Activated T-helper 1 cell treated with anti-CD3 and anti-CD28 coated beads, Interleukin-2, amount 50 U/mL, for 16 hours (primary cell): ENCODE results near the gene ZNF530.
A peak's percentile ranks its signal among the peaks of the same experiment; 100 is the strongest.

Source experiments
- DNase-seq, 2 donors: peaks; one replicate each; pipeline ENCODE4 v3.0.0-alpha.2; 2020; ENCODE audit warnings: low read depth in 1 of 2, low spot score in 1 of 2

The ZNF530 gene

DNA sequence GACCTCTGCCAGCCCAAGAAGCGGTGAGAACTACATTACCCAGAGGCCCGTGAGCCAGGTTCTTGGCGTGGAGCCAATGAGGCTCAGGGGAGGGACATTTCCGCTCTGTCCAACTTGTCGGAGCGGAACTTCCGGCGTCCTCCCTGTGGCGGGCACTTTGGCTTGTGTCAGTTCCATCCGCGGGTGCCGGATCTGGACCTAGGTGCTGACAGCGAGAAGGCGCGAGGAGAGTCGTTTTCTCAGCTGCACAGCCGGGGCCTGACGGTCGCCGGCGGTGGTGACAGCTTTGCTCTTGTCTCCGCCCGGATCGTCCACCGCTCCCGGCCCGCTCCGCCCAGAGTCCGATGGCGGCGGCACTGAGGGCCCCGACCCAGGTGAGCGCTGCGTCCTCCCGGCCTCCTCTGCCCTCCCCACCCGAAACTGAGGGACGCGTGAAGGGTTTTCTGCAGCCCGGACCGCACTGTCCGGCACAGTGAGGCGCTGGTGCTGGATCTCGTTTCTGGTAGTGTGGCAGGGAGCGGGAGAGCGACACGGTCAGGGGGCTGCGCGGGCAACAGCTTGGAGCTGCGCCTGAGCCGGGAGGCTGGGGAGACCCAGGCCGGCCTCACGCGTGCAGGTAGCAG, at the start of gene ZNF530:
Gene ZNF530, plus strand, starts transcription at position 125 of the 623 bp plus-strand sequence. CDS start 4,461 bp downstream, outside the sequence.
- DNase-seq = peak; percentile 71 to 77

DNA sequence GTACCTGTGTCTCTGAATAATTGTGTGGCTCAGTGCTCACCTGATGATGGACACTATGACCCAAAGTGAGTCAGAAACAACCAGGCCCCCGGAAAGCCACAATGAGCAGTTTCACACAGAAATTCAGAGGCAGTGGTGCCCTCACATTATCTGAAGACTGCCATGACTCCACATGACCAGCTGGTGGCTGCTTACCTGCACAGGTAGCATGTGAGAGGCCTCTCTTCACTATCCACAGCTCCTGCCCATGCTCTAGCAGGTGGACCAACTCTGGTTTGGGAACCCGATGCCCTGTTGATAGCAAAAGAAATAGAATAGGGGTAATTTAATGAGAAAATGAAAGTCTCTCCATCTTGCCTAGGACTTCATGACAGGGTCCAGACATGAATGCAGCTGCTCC, 47.3 kb upstream of the ZNF530 start:
- DNase-seq = no peak

DNA sequence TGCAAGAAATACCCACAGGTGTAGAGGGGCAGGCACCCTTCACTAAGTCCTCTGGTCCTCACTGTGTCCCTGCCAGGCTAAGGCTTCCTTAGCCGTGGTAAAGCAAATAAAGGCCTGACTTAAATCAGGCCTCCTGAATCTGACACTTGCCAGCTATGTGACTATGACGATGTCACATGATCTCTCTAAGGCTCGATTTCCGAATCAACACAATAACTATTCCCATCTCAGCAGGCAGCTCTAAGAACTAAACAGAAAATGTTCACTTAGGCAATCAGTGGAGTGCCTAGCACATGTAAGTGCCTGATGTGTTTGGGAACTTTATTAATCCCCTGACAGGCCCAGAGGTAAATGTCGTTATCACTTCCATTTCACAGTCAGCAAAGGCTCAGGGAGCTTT, 42.0 kb upstream of the ZNF530 start:
- DNase-seq = no peak

DNA sequence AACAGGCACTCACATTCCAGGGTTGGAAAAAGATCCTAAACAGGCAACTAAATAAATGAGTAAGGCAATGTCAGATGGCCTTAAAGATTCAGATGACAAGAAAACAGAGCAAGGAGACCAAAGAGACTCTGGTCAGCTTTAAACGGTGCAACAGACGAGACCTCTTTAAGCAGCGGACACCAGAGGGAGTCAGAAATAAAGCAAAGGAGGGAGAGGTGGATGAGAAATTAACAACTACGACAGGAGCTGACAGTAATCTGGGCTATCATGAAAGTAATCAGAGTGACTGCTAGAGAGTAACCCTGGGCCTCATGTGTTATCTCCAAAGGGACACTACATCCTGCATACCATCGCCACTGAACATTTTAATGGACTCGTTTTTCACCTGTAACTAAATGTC, 41.2 kb upstream of the ZNF530 start:
- DNase-seq = no peak

DNA sequence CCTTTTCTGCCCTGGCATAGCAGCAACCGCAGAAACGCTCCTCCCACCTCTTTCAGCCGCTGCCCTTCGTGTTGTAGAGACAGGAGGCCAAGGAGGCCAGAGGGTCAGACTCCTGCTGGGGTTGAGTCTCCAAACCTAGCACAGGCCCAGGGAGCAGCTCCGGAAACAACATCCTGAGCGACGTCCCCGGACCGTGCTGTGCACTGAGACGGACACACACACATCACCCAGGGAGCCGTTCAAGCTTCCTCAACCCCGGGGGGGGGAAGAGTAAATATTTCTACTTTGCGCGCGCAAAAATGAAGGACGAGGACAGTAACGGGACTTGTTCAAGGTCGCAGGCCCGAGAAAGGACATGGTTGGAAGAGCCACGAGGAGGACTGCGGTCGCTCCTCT, 40.7 kb upstream of the ZNF530 start:
- DNase-seq = no peak

DNA sequence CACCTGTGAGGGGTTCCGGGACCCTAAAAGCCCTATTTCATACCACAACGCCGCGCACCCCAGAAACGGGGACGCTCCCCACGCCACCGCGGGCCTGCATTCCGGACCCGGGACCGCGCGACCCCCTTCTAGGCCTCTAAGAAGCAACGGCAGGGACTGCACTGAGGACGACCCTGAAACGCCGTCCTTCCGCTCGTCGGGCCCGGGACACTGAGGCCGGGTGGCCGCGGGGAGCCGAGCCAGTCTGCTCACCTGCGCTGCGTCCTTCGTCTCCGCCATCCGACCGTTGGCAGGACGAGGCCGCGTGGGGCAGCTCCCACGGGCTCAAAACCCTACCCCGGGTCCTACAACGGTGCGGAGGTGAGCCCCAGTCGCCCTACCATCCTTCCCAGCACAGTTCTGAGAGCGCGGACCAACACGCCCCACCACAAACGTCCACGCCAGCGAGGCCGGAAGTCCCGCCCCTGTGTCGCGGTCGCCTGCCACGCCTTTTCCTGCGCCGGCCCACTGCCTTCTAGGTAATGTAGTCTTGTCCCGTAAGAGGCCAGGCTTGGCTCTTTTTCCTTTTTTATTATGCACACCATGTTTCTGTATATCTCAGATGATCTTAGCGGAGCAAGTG, 40.2 kb upstream of the ZNF530 start, which contains the start of gene ZNF550:
Gene ZNF550, minus strand, starts transcription at position 460 of the 622 bp plus-strand sequence. Its CDS starts 181 bp downstream, at position 279.
- peak; percentile 77 to 83 for DNase-seq

DNA sequence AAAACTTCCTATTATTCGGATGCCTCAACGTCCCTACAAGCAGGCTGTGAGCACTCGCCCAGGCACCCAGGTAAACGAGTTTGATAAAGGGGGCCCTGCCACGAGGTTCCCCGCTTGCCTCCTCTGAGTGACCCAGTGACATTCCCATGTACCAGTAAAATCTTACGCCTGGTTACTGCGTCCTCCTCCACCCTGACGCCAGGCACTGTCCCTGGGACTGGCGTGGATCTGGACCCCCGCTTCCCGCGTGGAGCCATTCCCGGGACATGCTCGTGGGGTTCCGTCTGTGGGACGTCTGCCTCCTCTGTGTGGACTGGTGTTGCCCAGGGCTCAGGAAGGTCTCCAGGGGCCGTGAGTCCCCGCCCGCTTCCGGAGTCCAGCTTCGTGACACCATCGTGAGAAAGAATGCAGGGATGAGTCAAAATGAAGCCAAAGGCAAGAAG, 39.6 kb upstream of the ZNF530 start:
- DNase-seq = no peak

DNA sequence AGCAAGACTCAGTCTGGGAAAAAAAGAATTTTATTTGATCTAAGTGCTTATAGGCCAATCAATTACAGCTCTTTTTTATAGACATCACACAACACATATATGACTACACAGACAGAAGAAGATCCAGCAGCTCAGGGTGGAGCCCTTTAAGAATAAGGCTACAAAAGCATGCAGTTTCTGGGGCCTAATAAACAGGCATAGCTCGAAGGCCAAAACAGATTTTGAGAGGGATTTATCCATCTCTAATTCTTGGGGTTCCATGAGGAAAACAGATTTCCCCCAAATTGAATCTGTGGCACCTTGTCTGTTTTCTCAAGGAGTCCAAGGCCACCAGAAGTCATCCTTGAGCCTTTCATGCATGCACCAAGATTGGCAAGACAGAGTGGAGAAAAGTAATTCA, 36.1 kb upstream of the ZNF530 start:
- no peak for DNase-seq

DNA sequence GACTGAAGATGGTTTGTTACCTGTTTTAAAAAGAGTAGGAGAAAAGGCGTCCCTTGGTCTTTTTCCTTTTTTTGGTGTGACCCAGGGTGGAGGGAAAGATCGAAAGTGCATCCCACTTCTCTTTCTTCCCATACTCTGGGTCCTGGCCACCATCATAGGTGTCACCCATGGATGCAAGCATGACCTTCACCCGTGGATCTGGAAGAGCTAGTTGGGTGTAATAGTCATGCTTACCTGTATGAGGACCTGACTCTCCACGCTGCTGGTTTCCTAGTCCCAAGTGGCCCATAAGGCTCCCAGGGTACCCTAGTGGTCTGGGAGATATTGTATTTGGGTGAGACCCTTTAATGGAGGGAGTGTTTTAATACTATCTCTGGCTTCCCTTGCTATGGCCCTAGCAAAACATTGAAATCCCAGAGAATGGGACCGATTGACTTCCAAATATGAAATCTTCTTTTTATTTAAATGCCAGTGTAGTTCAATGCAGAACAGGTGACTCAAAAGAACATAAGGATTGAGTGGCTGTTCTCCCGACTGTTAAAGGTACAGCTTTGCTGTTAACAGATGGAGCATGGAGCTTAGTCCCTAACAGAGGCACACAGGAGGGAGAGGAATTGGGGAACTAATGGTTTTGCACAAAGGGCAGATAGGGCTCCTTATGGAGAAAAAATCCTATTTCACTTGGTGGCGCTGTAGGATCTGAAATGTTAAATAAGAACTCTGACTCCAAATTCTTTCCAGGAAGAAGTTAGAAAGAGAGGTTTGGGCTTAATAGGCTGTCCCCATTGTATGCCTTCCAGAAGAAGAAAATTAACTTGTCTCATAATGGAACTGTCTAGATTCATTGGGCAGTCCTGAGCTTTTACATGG, 33.1 kb upstream of the ZNF530 start:
- no peak for DNase-seq

DNA sequence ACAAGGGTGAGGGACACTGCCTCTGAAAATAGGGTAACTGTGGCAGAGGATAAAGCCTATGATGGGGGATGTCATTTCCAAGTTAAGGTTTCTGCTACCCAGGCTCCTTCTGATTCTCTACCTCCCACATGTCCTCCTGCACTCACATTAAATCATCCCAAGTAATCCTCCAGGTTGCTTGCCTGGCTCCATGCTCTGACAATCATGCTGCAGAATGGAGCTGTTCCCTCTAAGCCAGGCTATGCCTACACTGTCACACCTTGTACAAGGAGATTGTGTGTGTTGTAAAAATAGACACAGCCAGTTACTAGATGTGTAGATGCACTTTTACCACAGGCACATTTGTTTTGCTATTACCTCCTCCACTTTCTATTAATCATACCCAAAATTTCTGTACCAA, 29.0 kb upstream of the ZNF530 start:
- DNase-seq = no peak

DNA sequence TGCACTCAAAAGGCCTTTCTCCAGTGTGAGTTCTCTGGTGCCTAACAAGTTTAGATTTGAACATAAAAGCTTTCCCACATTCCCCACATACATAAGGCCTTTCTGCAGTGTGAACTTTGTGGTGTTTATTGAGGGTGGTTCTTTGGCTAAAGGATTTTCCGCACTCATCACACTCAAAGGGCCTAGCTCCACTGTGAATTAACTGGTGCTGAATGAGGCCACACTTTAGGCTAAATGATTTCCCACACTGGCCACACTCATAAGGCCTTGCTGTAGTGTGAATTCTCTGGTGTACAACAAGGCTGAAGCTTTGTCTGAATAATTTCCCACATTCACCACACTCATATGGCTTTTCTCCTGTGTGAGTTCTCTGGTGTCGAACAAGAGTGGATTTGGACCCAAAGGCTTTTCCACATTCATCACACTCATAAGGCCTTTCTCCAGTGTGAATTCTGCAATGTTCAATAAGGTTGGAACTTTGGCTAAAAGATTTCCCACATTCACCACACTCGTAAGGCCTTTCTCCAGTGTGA, 27.2 kb upstream of the ZNF530 start:
- DNase-seq = no peak

DNA sequence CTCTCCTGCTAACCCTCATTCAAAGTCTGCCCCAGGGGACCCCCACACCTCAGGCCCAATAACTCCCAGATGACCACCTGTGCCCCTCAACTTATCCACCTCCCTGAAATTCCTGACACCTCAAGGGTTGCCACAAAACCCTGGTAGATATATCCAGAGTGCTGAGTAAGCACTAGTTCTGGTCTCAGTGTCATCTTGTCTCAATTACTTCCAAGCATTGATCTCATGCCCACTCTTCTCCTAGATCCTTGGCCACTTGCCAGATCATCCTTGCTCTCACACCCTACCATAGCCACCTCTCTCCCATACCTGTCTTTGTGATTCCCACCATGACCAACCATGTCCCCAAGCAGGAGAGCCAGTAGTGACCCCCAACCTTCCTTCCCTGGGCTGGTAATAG, 23.0 kb upstream of the ZNF530 start:
- no peak for DNase-seq

DNA sequence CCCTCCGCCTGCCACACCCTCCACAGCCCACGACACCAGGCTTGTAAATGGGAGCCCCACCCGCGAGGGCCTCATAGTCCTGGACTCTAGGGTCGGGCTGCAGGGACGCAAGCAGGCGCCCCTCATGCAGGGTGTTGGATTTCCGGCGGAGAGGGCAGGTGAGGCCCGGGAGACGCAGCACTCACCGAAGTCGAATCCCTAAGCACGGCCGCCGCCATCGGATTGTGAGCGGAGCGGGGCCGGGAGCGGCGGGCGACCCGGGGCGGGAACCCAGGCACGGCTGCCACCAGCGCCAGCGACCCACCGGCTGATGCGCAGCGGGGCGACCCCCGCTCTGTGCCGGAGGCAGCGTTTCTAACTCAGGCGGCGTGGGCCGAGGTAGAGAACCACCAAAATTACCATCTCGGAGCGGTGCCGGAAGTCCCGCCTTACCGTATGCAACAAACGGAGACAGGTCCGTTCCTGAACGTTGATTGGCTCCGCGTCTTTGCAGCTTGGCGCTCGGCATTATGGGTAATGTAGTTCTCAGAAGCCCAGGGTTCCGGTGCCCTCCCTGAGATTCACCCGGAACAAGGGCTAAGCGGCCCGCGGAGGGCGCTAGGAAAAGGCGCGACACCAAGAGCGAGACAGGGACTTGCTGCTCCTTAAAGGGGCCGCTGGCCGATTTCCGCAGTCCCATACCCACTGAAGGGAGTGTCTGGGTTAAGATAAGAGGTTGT, 21.0 kb upstream of the ZNF530 start, which contains the start of gene ZNF416:
Gene ZNF416, minus strand, starts transcription at position 425 of the 719 bp plus-strand sequence. Its CDS starts 207 bp downstream, at position 218.
- peak; percentile 89 to 93 for DNase-seq

DNA sequence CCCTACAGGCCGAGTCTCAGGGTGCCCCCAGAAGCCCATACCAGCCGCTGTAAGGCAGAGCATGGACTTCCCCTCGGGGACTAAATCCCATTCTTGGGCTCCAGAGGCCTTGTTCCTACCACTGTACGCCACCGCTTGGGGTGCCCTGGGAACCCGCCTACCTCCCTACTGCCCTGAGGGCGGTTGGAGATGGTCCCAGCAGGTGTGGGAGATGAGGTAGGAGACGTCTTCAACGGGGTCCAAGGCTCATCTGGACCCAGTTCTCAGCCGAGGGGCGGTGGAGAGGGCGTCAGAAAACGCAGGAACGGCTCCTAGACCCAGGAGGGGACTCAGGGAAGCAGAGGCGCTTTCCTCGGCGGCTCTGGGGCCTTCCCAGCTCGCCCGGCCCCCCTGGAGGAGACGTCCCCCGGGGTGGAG, 16.6 kb upstream of the ZNF530 start:
- DNase-seq = no peak

DNA sequence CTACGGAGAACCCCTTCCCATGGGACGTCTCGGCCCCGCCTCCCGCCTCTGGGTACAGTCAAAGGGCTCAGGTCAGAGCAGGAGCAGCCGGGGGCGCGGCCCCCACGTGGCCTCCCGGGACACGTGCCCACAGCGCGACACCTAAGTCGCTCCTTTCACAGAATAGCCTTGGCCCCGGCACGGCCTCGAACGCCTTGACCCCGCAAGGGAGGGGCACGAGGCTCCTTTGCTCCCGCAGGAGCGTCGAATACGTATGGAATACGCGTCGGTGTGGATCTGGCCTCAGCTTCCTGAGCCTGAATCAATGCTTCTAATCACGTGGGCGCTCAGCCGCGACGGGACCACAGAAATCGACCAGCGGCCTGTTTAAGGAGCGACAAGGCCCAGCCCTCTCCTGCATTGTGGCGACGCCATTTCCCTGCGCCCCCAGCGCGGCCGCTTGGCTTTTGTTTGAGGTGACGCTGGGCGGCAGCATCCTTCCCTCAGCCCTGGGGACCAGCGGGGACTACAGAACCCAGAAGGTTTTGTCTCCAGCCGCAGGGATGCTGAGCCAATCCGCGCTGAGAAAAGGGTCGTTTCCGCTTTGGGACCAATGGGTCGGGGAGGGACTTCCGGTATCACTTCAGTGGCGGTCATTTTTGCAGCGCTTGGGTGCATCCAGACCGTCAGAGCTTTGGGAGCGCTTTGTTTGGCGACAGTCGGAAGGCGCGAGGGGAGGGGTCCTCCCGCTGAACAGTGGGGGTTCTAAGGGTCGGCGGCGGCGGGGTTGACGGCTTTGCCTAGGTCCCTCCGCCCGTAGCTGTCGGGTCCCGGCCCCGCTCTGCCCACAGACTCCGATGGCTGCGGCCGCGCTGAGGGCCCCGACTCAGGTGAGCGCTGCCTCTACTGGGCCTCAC, 15.9 kb upstream of the ZNF530 start, which contains the start of gene ZIK1:
Gene ZIK1, plus strand, starts transcription at position 625 of the 896 bp plus-strand sequence. Its CDS starts 212 bp downstream, at position 837.
- peak; percentile 69 to 71 for DNase-seq

DNA sequence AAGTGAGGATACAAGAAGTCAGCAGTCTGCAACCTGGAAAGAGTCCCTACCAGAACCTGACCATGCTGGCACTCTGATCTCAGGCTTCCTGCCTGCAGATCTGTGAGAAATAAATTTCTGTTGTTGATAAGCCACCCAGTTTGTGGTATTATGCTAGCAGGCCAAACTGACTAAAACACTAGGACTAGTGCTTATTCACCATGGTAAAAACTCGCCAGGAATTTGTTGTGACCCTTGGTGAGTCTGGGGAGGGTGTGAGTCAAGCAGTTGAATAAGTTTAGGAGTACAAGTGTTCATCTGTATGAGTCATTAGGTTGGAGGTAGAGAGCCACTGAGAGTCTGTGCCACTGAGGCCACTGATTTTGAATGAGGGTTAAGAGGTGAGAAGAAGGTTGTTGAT, 12.2 kb upstream of the ZNF530 start:
- DNase-seq = no peak

DNA sequence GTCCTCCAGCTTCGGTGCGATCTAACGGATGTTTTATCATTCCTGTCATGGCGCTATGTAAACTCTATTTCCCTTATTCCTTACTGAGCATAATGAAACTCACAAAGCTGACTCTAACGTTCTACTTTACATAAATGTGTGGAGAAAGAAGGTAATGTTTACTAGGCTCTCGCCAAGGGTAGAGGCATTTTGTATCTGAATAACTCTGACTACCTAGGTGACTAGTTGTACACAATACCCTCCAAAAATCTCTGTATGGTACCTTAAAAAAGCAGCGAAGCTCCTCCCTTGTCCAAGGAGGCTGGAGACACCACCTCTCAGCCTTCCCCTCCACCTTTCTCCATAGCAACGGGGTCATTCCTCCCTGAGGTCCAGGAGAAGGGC, 316 bp upstream of the ZNF530 start:
- no peak for DNase-seq

DNA sequence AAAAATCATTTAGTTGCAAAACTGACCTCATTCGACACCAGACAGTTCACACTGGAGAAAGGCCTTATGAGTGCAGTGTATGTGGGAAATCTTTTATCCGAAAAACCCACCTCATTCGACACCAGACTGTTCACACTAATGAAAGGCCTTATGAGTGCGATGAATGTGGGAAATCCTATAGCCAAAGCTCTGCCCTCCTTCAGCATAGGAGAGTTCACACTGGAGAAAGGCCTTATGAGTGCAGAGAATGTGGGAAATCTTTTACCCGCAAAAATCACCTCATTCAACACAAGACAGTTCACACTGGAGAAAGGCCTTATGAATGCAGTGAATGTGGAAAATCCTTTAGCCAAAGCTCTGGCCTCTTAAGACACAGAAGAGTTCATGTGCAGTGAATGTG, 7.2 kb downstream of the ZNF530 start:
- DNase-seq = no peak

DNA sequence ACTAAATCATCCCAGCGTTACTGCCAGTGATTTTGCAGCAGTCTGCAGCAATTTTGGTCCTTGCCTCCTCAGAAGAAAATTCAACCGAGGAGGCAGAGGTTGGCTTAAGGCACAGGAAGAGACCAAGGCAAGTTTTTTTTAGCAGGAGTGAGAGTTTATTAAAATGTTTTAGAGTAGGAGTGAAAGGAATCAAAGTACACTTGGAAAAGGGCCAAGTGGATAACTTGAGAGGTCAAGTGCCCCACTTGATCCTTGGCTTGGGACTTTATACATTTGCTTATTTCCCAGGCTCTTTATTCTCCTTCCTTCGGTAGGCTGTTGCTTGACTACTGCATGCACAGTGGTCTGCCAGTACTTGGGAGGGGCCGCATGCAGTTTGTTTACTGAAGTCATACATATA, 11.4 kb downstream of the ZNF530 start:
- DNase-seq = no peak
